Measurements from ENCODE around the gene NUCKS1. TPM values are rescaled to one million over a fixed set of nuclear protein-coding genes. Genes with fewer than 3 reads are reported as not detected.

The NUCKS1 gene
- total and polyA plus RNA-seq, 2 of the 8 experiments (the other 6 are each of a cell fraction or from before 2014, with no cell fraction given): 126 to 461 TPM

- TF ChIP-seq, protein P1, sequence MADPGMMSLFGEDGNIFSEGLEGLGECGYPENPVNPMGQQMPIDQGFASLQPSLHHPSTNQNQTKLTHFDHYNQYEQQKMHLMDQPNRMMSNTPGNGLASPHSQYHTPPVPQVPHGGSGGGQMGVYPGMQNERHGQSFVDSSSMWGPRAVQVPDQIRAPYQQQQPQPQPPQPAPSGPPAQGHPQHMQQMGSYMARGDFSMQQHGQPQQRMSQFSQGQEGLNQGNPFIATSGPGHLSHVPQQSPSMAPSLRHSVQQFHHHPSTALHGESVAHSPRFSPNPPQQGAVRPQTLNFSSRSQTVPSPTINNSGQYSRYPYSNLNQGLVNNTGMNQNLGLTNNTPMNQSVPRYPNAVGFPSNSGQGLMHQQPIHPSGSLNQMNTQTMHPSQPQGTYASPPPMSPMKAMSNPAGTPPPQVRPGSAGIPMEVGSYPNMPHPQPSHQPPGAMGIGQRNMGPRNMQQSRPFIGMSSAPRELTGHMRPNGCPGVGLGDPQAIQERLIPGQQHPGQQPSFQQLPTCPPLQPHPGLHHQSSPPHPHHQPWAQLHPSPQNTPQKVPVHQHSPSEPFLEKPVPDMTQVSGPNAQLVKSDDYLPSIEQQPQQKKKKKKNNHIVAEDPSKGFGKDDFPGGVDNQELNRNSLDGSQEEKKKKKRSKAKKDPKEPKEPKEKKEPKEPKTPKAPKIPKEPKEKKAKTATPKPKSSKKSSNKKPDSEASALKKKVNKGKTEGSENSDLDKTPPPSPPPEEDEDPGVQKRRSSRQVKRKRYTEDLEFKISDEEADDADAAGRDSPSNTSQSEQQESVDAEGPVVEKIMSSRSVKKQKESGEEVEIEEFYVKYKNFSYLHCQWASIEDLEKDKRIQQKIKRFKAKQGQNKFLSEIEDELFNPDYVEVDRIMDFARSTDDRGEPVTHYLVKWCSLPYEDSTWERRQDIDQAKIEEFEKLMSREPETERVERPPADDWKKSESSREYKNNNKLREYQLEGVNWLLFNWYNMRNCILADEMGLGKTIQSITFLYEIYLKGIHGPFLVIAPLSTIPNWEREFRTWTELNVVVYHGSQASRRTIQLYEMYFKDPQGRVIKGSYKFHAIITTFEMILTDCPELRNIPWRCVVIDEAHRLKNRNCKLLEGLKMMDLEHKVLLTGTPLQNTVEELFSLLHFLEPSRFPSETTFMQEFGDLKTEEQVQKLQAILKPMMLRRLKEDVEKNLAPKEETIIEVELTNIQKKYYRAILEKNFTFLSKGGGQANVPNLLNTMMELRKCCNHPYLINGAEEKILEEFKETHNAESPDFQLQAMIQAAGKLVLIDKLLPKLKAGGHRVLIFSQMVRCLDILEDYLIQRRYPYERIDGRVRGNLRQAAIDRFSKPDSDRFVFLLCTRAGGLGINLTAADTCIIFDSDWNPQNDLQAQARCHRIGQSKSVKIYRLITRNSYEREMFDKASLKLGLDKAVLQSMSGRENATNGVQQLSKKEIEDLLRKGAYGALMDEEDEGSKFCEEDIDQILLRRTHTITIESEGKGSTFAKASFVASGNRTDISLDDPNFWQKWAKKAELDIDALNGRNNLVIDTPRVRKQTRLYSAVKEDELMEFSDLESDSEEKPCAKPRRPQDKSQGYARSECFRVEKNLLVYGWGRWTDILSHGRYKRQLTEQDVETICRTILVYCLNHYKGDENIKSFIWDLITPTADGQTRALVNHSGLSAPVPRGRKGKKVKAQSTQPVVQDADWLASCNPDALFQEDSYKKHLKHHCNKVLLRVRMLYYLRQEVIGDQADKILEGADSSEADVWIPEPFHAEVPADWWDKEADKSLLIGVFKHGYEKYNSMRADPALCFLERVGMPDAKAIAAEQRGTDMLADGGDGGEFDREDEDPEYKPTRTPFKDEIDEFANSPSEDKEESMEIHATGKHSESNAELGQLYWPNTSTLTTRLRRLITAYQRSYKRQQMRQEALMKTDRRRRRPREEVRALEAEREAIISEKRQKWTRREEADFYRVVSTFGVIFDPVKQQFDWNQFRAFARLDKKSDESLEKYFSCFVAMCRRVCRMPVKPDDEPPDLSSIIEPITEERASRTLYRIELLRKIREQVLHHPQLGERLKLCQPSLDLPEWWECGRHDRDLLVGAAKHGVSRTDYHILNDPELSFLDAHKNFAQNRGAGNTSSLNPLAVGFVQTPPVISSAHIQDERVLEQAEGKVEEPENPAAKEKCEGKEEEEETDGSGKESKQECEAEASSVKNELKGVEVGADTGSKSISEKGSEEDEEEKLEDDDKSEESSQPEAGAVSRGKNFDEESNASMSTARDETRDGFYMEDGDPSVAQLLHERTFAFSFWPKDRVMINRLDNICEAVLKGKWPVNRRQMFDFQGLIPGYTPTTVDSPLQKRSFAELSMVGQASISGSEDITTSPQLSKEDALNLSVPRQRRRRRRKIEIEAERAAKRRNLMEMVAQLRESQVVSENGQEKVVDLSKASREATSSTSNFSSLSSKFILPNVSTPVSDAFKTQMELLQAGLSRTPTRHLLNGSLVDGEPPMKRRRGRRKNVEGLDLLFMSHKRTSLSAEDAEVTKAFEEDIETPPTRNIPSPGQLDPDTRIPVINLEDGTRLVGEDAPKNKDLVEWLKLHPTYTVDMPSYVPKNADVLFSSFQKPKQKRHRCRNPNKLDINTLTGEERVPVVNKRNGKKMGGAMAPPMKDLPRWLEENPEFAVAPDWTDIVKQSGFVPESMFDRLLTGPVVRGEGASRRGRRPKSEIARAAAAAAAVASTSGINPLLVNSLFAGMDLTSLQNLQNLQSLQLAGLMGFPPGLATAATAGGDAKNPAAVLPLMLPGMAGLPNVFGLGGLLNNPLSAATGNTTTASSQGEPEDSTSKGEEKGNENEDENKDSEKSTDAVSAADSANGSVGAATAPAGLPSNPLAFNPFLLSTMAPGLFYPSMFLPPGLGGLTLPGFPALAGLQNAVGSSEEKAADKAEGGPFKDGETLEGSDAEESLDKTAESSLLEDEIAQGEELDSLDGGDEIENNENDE (IDR thresholded peaks at IDR 0.05; ENCODE audit: insufficient replicate concordance, low read length): no peak
- TF ChIP-seq EP300 (IDR thresholded peaks at IDR 0.05; ENCODE audit: borderline replicate concordance in 1 of 2, low read depth in 2 of 2, low read length in 2 of 2) (no peak), CHD2 (IDR thresholded peaks at IDR 0.05; ENCODE audit: low read length) (no peak), HDAC6 (IDR thresholded peaks at IDR 0.05; ENCODE audit: low read depth, low read length) (no peak), SP4 (IDR thresholded peaks at IDR 0.05; ENCODE audit: low read length) (no peak), TCF12 (IDR thresholded peaks at IDR 0.05; ENCODE audit: low read depth, low read length) (no peak), KDM5A (IDR thresholded peaks at IDR 0.05; ENCODE audit: low read length) (no peak), NANOG (IDR thresholded peaks at IDR 0.05; ENCODE audit: insufficient read depth, low read depth, low read length, poor library complexity, severe bottlenecking) (no peak), NRF1 (IDR thresholded peaks at IDR 0.05; ENCODE audit: low read depth, low read length) (no peak), E2F6 (IDR thresholded peaks at IDR 0.05) (no peak), CHD1 (IDR thresholded peaks at IDR 0.05; ENCODE audit: low read depth, low read length) (no peak)
Observed at GRCh38 chr1:205726619-205727125, 23.3 kb downstream of the NUCKS1 start (continued).

Data from H1 (cell line).